Left hindlimb (tissue), 1 donor: ENCODE results near the gene CCDC74B.
"Not testable (repeated sequence)": the region's sequence is repeated elsewhere in the genome, so short reads cannot be mapped to it uniquely, and the experiment has no call there.

Experiments
- DNase-seq: peaks from one replicate; pipeline ENCODE4 v3.0.0-alpha.2; 2018

CCDC74B gene

GRCh38 chr2:130145006-130145414 lies at the start of gene CCDC74B:
CCDC74B (minus strand) TSS chr2:130145112; CDS start chr2:130144996, 116 bp downstream.
- not testable (repeated sequence) for DNase-seq

- DNase-seq = not testable (repeated sequence)
These were observed 48.9 kb upstream of the CCDC74B start for GRCh38 chr2:130193824-130194223.

GRCh38 chr2:130192451-130192850 lies 47.5 kb upstream of the CCDC74B start:
- DNase-seq = not testable (repeated sequence)

- DNase-seq = not testable (repeated sequence)
These were observed 46.4 kb upstream of the CCDC74B start for GRCh38 chr2:130191319-130191718.

- no peak for DNase-seq
These were observed 45.3 kb upstream of the CCDC74B start for GRCh38 chr2:130190237-130190636.

GRCh38 chr2:130188958-130189357 lies 44.0 kb upstream of the CCDC74B start:
- DNase-seq = not testable (repeated sequence)

GRCh38 chr2:130187859-130188792 lies 43.2 kb upstream of the CCDC74B start:
- not testable (repeated sequence) for DNase-seq

- DNase-seq = no peak
These were observed 42.4 kb upstream of the CCDC74B start for GRCh38 chr2:130187268-130187667.

GRCh38 chr2:130186391-130186790 lies 41.5 kb upstream of the CCDC74B start:
- no peak for DNase-seq

GRCh38 chr2:130185896-130186295 lies 41.0 kb upstream of the CCDC74B start:
- DNase-seq = no peak

- DNase-seq = no peak
These were observed 40.5 kb upstream of the CCDC74B start for GRCh38 chr2:130185436-130185835.

- peak; percentile 46 for DNase-seq
These were observed 38.8 kb upstream of the CCDC74B start for GRCh38 chr2:130183512-130184373.

- DNase-seq = not testable (repeated sequence)
These were observed 38.1 kb upstream of the CCDC74B start for GRCh38 chr2:130182826-130183511.

GRCh38 chr2:130181880-130182682 lies 37.2 kb upstream of the CCDC74B start, which contains the start of gene MZT2B:
MZT2B (plus strand) TSS chr2:130182262; CDS start chr2:130182283, 21 bp downstream.
- peak; percentile 90 for DNase-seq

GRCh38 chr2:130181325-130181879 lies 36.5 kb upstream of the CCDC74B start, which contains the start of gene SMPD4:
SMPD4 (minus strand) TSS chr2:130181602; CDS start chr2:130176592, 5,010 bp downstream.
- DNase-seq = peak; percentile 99

- DNase-seq = not testable (repeated sequence)
These were observed 35.8 kb upstream of the CCDC74B start for GRCh38 chr2:130180404-130181324.

- not testable (repeated sequence) for DNase-seq
These were observed 30.0 kb upstream of the CCDC74B start for GRCh38 chr2:130174866-130175265.

GRCh38 chr2:130169896-130170295 lies 25.0 kb upstream of the CCDC74B start:
- DNase-seq = no peak

- not testable (repeated sequence) for DNase-seq
These were observed 24.3 kb upstream of the CCDC74B start for GRCh38 chr2:130169163-130169562.

GRCh38 chr2:130166611-130167010 lies 21.7 kb upstream of the CCDC74B start:
- not testable (repeated sequence) for DNase-seq
